HG02610 (cell line): Measurements from ENCODE around the gene ACADL.
"Not testable (repeated sequence)": the region's sequence is repeated elsewhere in the genome, so short reads cannot be mapped to it uniquely, and the experiment has no call there.

Experiments used
- ATAC-seq: cut with Tn5 transposase; IDR thresholded peaks from one replicate; pipeline ENCODE4 v1.9.1; 2021; ENCODE audit warnings: mild to moderate bottlenecking, moderate library complexity; ENCODE audit not compliant: unreplicated experiment

The ACADL gene

DNA sequence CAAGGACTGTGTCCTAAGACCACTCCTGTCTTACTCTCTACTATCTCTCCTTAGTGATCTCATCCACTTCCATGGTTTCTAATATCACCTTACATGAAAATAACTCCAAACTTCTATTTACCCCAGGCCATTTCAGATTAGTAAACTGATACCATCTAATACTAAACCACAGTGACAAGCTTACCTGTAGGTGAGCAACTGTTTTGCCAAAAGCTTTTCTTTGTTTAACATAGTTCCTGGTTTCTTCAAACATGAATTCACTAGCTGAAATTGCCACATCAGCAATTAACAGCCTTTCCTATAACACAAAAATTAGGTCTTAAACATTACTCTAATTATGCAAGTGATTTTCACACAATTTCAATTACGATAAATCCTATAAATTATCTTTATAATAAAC, 22.1 kb downstream of the ACADL start:
- no peak for ATAC-seq

DNA sequence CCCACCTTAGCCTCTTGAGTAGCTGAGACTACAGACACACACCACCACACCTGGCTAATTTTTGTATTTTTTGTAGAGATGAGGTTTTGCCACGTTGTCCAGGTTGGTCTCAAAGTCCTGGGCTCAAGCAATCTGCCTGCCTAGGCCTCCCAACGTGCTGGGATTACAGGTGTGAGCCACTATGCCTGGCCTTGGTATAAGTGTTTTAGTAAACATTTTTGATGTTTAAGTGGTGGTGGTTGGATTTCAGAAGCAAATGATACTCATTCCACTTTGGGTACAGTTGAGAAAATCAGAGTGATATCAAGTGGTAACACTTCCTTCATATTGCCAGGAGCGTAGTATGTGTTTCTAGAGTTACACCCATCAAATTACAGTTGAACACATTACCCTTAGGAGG, 25.4 kb downstream of the ACADL start:
- ATAC-seq, result no peak

DNA sequence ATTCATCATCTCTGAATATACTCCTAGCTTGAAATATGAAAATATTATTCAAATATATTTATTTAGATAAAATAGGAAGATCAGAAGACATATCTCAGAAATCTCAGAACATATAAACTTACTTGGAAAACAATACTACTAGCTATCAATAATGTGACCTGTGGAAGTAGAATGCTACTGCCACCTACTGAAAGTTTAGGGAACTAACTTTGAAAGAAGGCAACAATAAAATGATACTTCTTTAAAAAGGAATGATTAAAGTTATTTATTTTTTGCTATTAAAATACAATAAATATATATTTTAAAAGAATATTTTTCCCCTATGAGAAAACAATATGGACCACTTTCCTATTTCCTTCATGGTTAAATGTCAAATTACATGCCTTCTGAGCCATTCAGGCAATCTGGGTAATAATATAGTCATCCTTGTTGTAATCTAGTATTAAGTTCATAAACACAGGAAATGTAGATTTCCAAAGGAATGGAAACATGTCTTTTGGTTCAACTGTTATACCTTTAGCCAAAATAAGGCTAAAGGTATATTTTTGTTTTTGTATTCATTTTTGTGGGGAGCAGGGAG, 26.0 kb downstream of the ACADL start:
- no peak for ATAC-seq

DNA sequence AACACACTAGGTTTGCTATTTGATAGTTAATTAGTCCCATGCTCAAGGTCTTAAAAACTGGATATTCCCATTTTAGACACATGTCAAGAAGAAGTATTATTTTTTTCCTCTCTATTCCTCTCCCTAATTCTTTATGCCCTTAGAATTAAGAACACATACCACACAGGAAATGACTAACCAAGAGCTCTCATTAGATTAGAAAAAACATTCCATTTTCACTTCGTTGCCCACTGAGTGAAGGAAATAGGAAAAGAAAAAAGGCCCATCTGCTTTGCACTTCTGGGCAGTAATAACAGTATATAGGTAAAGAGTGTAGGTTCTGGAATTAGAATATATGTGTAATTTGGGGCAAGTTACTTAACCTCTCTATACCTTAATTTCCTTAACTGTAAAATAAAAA, 26.9 kb downstream of the ACADL start:
- no peak for ATAC-seq

DNA sequence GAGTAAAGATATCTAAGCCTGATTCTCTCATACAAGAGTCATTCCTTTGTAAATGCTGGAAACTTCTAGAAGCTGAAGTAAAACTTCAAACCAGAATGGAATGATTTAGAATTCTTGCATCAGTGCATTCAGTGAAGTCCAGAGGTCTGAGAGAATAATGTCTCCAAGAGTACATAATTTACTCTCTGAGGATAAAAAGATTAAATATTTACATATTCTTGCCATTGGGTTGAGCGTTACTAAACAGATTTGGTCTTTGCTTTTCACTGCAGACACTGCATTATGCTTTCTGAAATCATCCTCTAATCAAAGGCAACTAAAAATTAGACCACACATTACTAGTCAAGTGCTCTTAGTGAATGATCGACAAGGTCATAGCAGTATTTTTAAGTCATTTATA, 27.5 kb downstream of the ACADL start:
- no peak for ATAC-seq

DNA sequence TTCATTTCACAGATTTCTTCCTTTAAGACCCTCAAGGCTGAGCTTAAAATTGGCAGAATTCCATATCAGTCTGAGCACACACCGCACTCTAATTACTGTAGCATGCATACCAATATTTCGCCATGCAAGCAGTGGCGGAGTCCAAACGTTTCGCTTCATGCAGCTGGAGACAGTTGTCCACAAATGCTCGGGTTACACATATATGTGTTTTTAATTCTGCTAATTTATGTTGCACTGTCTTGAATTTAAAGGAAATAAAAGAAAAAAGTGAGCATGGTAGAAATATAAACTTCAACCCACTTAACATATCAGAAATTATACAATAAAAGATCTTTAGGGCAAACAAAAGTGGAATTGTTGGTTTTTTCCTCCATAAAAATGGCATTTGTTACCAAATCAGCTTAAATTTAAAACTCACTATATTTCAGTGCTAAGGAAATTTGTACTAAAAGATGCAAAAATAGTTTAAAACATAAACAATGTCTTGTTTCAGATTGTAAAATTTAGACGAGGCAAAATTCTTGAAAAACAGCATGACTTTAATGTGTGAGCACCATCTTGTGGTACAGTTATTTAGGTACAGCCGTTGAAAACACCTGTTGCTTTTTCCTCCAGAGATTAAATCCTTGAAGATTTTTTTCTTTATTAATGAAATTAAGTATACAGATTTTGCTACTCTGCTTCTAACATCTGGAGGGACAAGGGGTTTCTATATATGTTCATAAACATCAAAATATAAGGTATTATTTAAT, 30.0 kb downstream of the ACADL start:
- ATAC-seq, result no peak

DNA sequence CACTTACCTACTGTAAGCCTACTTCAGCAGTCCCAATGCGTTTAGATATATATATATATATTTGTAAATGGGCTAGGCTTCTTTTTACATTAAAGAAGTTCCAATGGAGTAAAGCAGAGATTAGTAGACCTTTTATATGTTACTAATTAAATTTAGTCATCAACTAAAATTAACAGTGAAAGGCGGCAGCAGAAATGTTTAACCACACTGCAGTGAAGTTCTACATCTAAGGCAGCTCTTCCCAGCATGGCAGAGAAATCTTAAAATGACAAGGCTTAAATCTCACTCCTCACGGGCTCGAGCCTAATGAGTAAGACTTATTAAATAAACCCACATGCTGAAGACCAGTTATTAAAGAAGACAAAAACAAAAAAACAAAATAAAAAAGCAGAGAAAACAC, 34.9 kb downstream of the ACADL start:
- ATAC-seq, result no peak

DNA sequence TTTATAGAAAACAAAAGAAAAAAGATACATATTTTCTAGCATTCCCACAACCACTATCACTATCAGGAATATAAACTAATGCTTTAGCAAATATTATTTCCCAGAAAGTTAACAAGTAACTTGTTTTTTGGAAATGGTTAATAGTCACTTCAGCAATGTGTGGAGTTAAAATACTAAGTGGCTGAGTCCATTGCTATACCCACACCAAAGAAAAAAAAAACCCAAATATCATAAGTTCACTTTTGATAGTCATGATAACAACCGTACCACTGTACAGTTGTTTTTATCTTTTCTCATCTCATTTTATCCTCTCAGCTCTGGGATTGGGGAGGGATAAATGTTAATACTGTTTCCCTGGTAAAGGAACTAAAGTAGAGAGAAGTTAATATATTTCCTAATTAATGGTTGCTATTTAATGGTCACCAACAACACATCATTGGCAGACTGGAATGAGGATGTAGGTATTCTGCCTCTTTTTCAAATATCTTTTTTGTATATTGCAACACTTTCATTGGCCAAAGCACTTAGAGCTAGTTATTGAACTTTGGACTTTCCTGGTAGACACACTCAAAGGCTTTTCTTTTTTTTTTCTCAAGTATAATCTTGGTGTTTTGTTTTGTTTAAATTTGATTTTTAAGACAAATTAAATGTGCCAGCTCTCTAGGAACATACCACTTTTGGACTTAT, 35.7 kb downstream of the ACADL start:
- no peak for ATAC-seq

DNA sequence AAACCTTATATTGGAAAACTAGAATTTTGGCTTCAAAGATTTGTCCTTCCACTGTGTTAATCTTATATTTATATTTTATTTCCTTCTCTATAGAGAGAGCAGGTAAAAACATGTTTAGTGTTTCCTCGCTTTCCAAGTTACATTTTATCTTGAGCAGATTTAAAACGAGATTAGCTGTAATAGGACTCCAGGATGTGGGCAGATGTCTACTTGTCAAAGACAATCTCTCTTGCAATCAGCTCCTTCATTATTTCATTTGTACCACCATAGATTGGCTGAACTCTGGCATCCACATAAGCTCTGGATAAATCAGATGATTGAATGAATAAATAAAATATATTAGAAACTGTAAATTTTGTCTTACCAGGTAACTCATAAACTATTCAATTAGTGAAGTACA, 36.5 kb downstream of the ACADL start:
- no peak for ATAC-seq

DNA sequence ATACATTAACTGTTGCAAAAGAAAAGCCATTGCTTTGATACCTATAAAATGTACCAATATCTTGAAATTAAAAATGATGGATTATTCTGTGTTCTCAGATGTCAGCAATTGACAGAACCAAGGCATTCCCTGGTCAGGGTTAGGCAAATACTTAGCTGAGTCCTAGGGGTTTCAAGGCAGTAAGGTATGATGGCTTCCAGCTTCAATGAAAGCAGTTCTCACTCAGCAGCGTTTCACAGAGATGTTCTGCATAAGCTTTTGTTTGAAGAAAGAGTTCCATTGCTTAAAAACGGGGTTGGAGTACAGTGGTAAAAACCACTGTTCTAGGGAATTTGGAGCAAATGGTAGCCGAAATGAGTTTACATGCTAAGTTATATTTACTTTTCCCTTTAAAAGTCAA, 37.1 kb downstream of the ACADL start:
- ATAC-seq, result no peak

DNA sequence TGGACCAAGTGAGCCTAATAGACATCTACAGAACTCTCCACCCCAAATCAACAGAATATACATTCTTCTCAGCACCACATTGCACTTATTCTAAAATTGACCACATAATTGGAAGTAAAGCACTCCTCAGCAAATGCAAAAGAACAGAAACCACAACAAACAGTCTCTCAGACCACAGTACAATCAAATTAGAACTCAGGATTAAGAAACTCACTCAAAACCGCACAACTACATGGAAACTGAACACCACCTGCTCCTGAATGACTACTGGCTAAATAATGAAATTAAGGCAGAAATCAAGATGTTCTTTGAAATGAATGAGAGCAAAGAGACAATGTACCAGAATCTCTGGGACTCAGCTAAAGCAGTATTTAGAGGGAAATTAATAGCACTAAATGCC, 41.3 kb downstream of the ACADL start:
- ATAC-seq, result not testable (repeated sequence)

DNA sequence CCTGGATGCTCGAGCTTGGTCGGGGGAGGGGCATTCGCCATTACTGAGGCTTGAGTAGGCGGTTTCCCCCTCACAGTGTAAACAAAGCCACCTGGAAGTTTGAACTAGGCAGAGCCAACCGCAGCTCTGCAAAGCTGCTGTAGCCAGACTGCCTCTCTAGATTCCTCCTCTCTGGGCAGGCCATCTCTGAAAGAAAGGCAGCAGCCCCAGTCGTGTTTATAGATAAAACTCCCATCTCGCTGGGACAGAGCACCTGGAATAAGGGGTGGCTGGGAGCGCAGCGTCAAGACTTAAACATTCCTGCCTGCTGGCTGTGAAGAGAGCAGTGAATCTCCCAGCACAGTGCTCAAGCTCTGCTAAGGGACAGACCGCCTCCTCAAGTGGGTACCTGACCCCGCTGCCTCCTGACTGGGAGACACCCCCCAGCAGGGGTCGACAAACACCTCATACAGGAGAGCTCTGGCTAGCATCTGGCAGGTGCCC, 43.6 kb downstream of the ACADL start:
- not testable (repeated sequence) for ATAC-seq

DNA sequence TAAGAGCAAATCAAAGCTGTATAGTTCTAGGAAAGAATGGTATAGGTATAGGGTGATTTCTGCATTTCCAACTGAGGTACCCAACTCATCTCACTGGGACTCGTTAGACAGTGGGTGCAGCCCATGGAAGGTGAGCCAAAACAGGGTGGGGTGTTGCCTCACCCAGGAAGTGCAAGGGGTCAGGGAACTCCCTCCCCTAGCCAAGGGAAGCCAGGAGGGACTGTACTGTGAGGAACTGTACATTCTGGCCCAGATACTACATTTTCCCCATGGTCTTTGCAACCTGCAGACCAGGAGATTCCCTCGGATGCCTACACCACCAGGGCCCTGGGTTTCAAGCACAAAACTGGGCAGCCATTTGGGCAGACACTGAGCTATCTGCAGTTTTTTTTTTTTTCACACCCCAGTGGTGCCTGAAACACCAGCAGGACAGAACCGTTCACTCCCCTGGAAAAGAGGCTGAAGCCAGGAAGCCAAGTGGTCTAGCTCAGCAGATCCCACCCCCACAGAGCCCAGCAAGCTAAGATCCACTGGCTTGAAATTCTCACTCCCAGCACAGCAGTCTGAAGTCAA, 44.1 kb downstream of the ACADL start:
- ATAC-seq, result not testable (repeated sequence)

DNA sequence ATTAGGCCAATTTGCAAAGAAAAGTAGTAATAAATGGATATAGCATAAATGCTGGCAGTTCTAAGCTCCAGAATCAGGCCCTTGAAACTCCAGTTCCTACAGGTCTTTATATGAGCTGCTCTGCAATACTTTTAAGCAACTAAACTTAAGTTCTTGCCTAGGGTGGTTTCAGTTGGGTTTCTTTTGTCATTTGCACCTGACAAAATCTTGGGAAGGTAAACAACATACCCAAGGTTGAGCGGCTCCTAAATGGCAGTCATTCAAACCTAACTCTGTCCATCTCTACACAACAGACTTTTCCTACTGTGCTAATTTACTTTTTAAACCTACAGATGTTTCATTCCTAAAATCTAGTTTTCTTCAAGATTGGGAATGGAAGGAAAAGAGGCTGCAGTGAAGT, 44.8 kb downstream of the ACADL start:
- no peak for ATAC-seq

DNA sequence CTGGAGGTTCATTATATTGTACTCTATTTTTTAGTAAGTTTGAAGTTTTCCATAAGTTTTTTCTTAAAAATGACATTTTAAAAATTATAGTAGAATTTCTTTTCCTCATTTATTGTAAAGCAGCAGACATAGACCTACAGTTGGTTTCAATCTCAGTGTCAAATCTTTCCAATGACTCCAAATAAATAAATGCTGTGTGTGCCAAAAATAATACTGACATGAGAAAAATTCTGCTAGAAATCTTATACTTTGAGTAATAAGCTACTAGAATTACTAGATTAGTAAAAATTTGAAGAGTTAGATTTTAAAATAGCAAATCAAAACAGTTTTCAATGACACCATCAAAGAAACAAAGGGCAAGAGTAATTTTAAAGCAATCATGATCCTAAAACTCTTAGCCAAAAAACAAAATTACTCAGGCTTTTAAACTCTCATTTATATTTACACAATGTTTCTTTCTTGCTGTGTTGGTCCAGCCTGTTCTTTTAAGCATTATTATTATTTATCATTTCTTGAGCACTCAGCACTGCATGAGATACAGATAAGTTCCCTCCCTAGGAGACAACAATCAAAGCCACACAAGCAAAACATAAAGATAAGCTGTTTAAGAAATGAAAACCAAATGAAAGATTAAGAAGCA, 45.8 kb downstream of the ACADL start:
- no peak for ATAC-seq

DNA sequence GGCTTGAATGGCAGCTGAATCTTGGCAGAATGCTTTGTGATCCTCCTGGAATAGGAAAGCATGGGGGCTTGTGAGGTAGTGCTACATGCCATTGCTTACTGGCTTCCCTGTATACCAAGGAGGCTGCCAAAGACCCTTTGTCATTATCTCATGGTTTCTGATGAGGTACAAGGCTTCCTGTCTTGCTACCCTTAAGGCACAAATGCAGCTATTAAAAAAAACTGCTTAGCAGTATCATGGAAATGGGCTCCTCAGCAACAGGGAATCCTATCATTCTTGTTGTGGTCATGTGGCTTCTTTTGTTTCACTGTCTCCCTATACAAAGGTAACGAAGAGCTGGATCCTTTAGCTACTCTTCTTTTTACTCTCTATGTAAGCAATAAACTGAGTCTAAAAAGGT, 47.5 kb downstream of the ACADL start:
- ATAC-seq, result no peak

DNA sequence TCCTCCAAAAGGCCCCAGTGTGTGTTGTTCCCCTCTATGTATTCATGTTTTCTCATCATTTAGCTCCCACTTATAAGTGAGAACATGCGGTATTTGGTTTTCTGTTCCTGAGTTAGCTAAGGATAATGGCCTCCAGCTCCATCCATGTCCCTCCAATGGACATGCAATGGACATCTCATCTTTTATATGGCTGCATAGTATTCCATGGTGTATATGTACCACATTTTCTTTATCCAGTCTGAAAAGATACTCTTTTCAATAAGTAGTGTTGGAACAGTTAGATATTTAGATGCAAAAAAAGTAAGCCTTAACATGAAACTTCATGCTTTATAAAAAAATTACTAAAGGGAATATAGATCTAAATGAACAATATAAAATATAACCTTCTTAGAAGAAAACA, 48.1 kb downstream of the ACADL start:
- not testable (repeated sequence) for ATAC-seq

DNA sequence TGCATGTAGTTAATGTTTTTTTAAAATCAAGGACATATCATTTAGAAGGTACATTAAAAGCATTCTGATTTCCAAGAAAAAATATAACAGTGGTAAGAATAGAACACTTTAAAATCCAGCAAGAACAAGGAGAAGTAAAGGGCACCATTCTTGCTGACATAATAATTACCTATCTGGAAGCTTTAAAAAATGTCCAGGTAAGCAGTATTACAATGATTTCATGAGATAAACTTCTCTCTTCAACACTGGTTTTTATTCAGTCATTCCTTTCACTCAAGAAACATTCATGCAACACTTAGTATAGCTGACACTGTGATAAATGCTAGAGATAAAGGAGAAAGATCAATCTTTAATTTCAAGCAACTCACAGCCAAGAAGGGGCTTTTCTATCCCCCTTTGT, 51.2 kb downstream of the ACADL start:
- ATAC-seq, result no peak

DNA sequence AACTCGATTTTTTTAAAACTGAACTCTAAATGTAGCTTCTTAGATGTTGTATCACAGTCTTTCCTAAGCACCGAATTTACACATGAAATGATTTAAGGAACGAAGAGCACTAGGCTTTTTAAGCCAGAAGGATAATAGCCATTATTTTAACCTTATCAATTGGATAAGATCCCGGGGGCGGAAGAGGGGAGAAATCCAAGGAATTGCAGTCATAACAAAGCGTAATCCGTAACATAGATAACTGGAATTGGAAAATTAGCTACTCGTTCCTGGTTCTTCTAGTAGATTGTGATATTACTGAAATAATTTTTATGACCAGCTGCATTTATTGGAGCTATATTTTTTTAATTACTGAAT, 53.0 kb downstream of the ACADL start:
- ATAC-seq, result no peak

DNA sequence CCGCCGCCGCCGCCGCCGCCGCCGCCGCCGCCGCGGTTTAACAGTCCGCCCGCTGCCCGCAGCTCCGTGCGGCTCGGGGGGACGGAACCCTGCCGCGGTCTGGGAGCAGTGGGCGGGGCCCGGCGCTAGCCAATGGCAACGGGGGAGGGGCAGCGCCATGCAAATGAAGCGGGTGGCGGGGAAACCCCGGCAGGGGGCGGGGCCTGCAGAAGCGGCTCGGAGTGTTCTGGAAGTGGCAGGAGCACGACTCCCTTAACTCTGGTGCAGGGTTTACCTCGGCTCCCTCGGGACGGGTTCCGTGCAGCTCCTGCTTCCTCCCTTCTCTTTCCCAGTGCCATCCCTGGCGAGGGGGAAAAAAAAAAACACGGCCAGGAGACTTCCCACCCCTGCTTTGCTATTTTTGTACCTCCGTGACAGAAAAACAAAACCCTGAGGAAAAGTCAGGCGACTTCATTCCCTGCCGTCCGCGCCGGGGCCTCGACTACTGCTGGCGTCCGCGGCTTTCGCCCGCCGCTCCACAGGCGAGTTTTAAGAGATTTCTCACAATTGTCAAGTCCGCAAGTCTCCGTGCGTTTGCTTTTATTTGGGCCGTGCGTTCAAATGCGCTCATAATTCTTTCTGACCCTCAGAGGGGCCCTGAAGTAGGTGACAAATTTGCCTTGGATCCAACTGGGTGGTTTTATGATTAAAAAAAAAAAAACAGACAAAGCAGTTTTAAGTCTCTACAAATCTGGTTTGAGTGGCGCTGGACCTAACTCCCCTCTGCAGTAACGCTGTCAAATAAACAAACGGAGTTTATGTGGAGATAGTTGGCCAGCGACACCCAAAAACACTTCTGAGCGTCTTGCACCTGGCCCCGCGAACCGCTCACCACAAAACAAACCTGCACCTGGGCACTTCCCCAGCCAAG, 53.7 kb downstream of the ACADL start, which contains the start of gene KANSL1L:
TSS of gene KANSL1L (minus strand) at position 101 of the 910 bp plus-strand sequence. CDS start 16,827 bp downstream, outside the sequence.
- ATAC-seq, result peak; percentile 69
